Measurements from ENCODE around the gene TAP1.
"Not testable (repeated sequence)": the region's sequence is repeated elsewhere in the genome, so short reads cannot be mapped to it uniquely, and the experiment has no call there.

TAP1 gene

DNA sequence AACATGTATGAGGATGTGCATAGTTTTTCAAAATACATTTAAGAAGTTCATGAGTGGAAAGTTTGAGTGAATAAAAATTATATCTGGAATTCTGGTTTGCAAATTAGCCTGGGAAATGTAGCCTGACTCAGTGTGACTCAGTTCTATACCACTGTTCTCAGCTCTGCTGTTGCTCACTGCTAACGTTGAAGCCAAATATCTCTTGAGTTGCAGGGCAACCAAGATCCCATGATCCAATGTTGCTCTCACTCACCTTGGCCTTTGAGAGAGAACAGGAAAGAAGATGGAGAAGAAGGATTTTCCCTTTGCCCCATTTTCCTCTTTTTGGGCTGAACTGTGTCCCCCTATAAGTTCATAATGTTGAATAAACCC lies 29.4 kb upstream of the TAP1 start:
- WGBS (ENCODE audit: insufficient coverage, insufficient read length): no CpG with 5 or more reads among the region's 1 CpG
- Histone ChIP-seq H3K27me3 (ENCODE audit: control insufficient read depth, insufficient read depth, low read length) (no peaks in the 10 kb centered on the region), H3K9me3 (ENCODE audit: control insufficient read depth, insufficient read depth, low read length) (no peaks in the 10 kb centered on the region), H3K4me1 (ENCODE audit: control insufficient read depth, insufficient read depth, low read length) (no peaks in the 10 kb centered on the region), H3K4me3 (ENCODE audit: low read length) (no peak overlapping the region), H3K36me3 (ENCODE audit: control insufficient read depth, insufficient read depth, low read length) (no peaks in the 10 kb centered on the region), H3K27ac (ENCODE audit: low read length) (no peak overlapping the region)
- no peak for DNase-seq (ENCODE audit: low read depth, low spot score)

DNA sequence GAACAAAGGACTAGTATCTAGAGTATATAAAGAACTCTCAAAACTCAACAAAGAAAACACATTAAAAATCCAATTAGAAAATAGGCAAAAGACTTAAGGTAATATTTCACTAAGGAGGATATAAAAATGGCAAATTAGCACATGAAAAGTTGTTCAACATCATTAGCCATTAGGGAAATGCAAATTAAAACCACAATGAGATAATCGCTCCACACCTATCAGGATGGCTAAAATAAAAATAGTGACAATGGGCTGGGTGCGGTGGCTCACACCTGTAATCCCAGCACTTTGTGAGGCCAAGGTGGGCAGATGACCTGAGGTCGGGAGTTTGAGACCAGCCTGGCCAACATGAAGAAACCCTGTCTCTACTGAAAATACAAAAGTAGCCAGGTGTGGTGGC lies 27.5 kb upstream of the TAP1 start:
- not testable (repeated sequence) for DNase-seq (ENCODE audit: low read depth, low spot score); H3K9me3 ChIP-seq (ENCODE audit: control insufficient read depth, insufficient read depth, low read length); H3K27ac ChIP-seq (ENCODE audit: low read length); H3K36me3 ChIP-seq (ENCODE audit: control insufficient read depth, insufficient read depth, low read length); H3K4me3 ChIP-seq (ENCODE audit: low read length); H3K4me1 ChIP-seq (ENCODE audit: control insufficient read depth, insufficient read depth, low read length); H3K27me3 ChIP-seq (ENCODE audit: control insufficient read depth, insufficient read depth, low read length)
- no CpG with 5 or more reads among the region's 3 CpGs for WGBS (ENCODE audit: insufficient coverage, insufficient read length)

- no peaks in the 10 kb centered on the region for H3K9me3 ChIP-seq (ENCODE audit: control insufficient read depth, insufficient read depth, low read length)
- no peaks in the 10 kb centered on the region for H3K36me3 ChIP-seq (ENCODE audit: control insufficient read depth, insufficient read depth, low read length)
- no peak for DNase-seq (ENCODE audit: low read depth, low spot score)
- H3K27ac ChIP-seq (ENCODE audit: low read length): no peak overlapping the region
- no CpG with 5 or more reads among the region's 35 CpGs for WGBS (ENCODE audit: insufficient coverage, insufficient read length)
- no peak overlapping the region for H3K4me3 ChIP-seq (ENCODE audit: low read length)
- H3K27me3 ChIP-seq (ENCODE audit: control insufficient read depth, insufficient read depth, low read length): no peaks in the 10 kb centered on the region
- H3K4me1 ChIP-seq (ENCODE audit: control insufficient read depth, insufficient read depth, low read length): no peaks in the 10 kb centered on the region
Observed at GRCh38 chr6:32879691-32880090, 26.2 kb upstream of the TAP1 start.

DNA sequence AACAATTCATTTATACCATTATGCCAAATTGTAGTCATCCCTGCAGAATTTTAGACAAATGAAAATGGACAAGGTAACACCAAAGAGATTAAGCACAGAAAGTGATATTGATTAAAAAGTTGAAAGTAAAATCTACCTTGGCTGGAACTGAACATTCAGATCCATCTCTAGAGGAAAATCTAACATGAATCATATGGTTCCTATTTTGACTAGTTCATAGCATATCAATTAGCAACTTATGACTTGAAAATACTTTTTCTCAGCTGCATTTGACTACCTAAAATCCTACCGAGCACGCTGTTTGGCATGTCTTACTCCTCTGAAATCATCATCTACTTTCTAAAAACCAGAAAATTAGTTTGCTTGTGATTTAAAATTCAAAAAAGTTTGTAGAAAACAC lies 23.1 kb upstream of the TAP1 start:
- no peaks in the 10 kb centered on the region for H3K27me3 ChIP-seq (ENCODE audit: control insufficient read depth, insufficient read depth, low read length)
- H3K36me3 ChIP-seq (ENCODE audit: control insufficient read depth, insufficient read depth, low read length): no peaks in the 10 kb centered on the region
- H3K4me1 ChIP-seq (ENCODE audit: control insufficient read depth, insufficient read depth, low read length): no peaks in the 10 kb centered on the region
- no peak for DNase-seq (ENCODE audit: low read depth, low spot score)
- no peaks in the 10 kb centered on the region for H3K9me3 ChIP-seq (ENCODE audit: control insufficient read depth, insufficient read depth, low read length)
- no peak overlapping the region for H3K27ac ChIP-seq (ENCODE audit: low read length)
- WGBS (ENCODE audit: insufficient coverage, insufficient read length): no CpG with 5 or more reads among the region's 2 CpGs
- H3K4me3 ChIP-seq (ENCODE audit: low read length): no peak overlapping the region

GRCh38 chr6:32873947-32874346 lies 20.4 kb upstream of the TAP1 start:
- not testable (repeated sequence) for H3K27me3 ChIP-seq (ENCODE audit: control insufficient read depth, insufficient read depth, low read length); H3K4me3 ChIP-seq (ENCODE audit: low read length); H3K4me1 ChIP-seq (ENCODE audit: control insufficient read depth, insufficient read depth, low read length); H3K27ac ChIP-seq (ENCODE audit: low read length); H3K36me3 ChIP-seq (ENCODE audit: control insufficient read depth, insufficient read depth, low read length); DNase-seq (ENCODE audit: low read depth, low spot score); H3K9me3 ChIP-seq (ENCODE audit: control insufficient read depth, insufficient read depth, low read length)
- no CpG with 5 or more reads among the region's 1 CpG for WGBS (ENCODE audit: insufficient coverage, insufficient read length)

GRCh38 chr6:32868257-32868788 lies 14.8 kb upstream of the TAP1 start:
- no peak for DNase-seq (ENCODE audit: low read depth, low spot score)

GRCh38 chr6:32867554-32868256 lies 14.2 kb upstream of the TAP1 start:
- Histone ChIP-seq H3K27ac (ENCODE audit: low read length) (no peak overlapping the region), H3K4me3 (ENCODE audit: low read length) (no peak overlapping the region), H3K27me3 (ENCODE audit: control insufficient read depth, insufficient read depth, low read length) (no peaks in the 10 kb centered on the region), H3K9me3 (ENCODE audit: control insufficient read depth, insufficient read depth, low read length) (no peaks in the 10 kb centered on the region), H3K36me3 (ENCODE audit: control insufficient read depth, insufficient read depth, low read length) (no peaks in the 10 kb centered on the region), H3K4me1 (ENCODE audit: control insufficient read depth, insufficient read depth, low read length) (no peaks in the 10 kb centered on the region)
- no CpG with 5 or more reads among the region's 8 CpGs for WGBS (ENCODE audit: insufficient coverage, insufficient read length)
- no peak for DNase-seq (ENCODE audit: low read depth, low spot score)

More at GRCh38 chr6:32868257-32868788, 14.8 kb upstream of the TAP1 start:
- no peak overlapping the region for H3K27ac ChIP-seq (ENCODE audit: low read length)
- no peaks in the 10 kb centered on the region for H3K4me1 ChIP-seq (ENCODE audit: control insufficient read depth, insufficient read depth, low read length)
- H3K9me3 ChIP-seq (ENCODE audit: control insufficient read depth, insufficient read depth, low read length): no peaks in the 10 kb centered on the region
- no peaks in the 10 kb centered on the region for H3K27me3 ChIP-seq (ENCODE audit: control insufficient read depth, insufficient read depth, low read length)
- no peak overlapping the region for H3K4me3 ChIP-seq (ENCODE audit: low read length)
- no peaks in the 10 kb centered on the region for H3K36me3 ChIP-seq (ENCODE audit: control insufficient read depth, insufficient read depth, low read length)
- WGBS (ENCODE audit: insufficient coverage, insufficient read length): no CpG with 5 or more reads among the region's 5 CpGs

- H3K9me3 ChIP-seq (ENCODE audit: control insufficient read depth, insufficient read depth, low read length): no peaks in the 10 kb centered on the region
- H3K4me3 ChIP-seq (ENCODE audit: low read length): no peak overlapping the region
- H3K27ac ChIP-seq (ENCODE audit: low read length): no peak overlapping the region
- H3K27me3 ChIP-seq (ENCODE audit: control insufficient read depth, insufficient read depth, low read length): no peaks in the 10 kb centered on the region
- no peaks in the 10 kb centered on the region for H3K36me3 ChIP-seq (ENCODE audit: control insufficient read depth, insufficient read depth, low read length)
- no peaks in the 10 kb centered on the region for H3K4me1 ChIP-seq (ENCODE audit: control insufficient read depth, insufficient read depth, low read length)
- WGBS (ENCODE audit: insufficient coverage, insufficient read length): no CpG with 5 or more reads among the region's 3 CpGs
- no peak for DNase-seq (ENCODE audit: low read depth, low spot score)
Observed at GRCh38 chr6:32867022-32867477, 13.5 kb upstream of the TAP1 start.

GRCh38 chr6:32865724-32866443 lies 12.4 kb upstream of the TAP1 start:
- no CpG with 5 or more reads among the region's 10 CpGs for WGBS (ENCODE audit: insufficient coverage, insufficient read length)
- H3K27ac ChIP-seq (ENCODE audit: low read length): no peak overlapping the region
- no peaks in the 10 kb centered on the region for H3K27me3 ChIP-seq (ENCODE audit: control insufficient read depth, insufficient read depth, low read length)

DNA sequence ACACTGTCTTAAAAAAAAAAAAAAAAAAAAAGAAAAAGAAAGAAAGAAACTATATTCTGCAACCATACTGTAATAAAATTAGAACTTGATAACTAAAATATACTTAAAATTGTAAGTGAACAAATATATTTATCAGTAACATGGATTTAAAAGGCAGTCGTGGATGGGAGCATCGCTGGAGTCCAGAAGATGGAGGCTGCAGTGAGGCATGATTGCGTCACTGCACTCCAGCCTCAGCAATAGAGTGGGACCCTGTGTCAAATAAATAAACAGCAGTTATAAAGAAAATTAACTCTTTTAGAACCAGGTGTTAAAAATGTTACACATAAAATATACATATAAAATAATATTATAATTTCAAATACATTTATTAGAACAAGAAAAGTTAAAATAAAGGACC lies 9.2 kb upstream of the TAP1 start:
- DNase-seq (ENCODE audit: low read depth, low spot score): no peak
- Histone ChIP-seq H3K4me1 (ENCODE audit: control insufficient read depth, insufficient read depth, low read length) (no peaks in the 10 kb centered on the region), H3K9me3 (ENCODE audit: control insufficient read depth, insufficient read depth, low read length) (no peaks in the 10 kb centered on the region), H3K36me3 (ENCODE audit: control insufficient read depth, insufficient read depth, low read length) (no peaks in the 10 kb centered on the region), H3K27me3 (ENCODE audit: control insufficient read depth, insufficient read depth, low read length) (no peaks in the 10 kb centered on the region), H3K4me3 (ENCODE audit: low read length) (no peak overlapping the region), H3K27ac (ENCODE audit: low read length) (no peak overlapping the region)
- WGBS (ENCODE audit: insufficient coverage, insufficient read length): no CpG with 5 or more reads among the region's 3 CpGs

More at GRCh38 chr6:32865724-32866443, 12.4 kb upstream of the TAP1 start:
- no peaks in the 10 kb centered on the region for H3K36me3 ChIP-seq (ENCODE audit: control insufficient read depth, insufficient read depth, low read length)
- no peak overlapping the region for H3K4me3 ChIP-seq (ENCODE audit: low read length)
- no peak for DNase-seq (ENCODE audit: low read depth, low spot score)
- no peaks in the 10 kb centered on the region for H3K4me1 ChIP-seq (ENCODE audit: control insufficient read depth, insufficient read depth, low read length)
- no peaks in the 10 kb centered on the region for H3K9me3 ChIP-seq (ENCODE audit: control insufficient read depth, insufficient read depth, low read length)
